Epithelial cell of proximal tubule (primary cell): ENCODE results near the gene GMEB2. TPM values are rescaled to one million over a fixed set of nuclear protein-coding genes. Genes with fewer than 3 reads are reported as not detected.

Source experiments
- DNase-seq: peaks from one replicate; pipeline ENCODE4 v3.0.0-alpha.2; 2011; ENCODE audit warnings: low read depth
- H3K4me3 ChIP-seq: 2 replicates; pipeline ENCODE4 v1.5.1; 2011; ENCODE audit warnings: low read depth, mild to moderate bottlenecking, low read length
- total RNA-seq: library from RNA; depleted of rRNA; stranded (reverse); fragments of >200 nt; gene quantifications from 2 replicates; pipeline ENCODE4 v1.2.3, GENCODE V29; 2015
- TF ChIP-seq, protein P1 (sequence below): conservative IDR thresholded peaks from 2 replicates; pipeline ENCODE4 v1.5.1; 2012; ENCODE audit warnings: low read depth, mild to moderate bottlenecking, low read length

The GMEB2 gene
- total RNA-seq, 1 donor from 2014 or later = 10.5 TPM

DNA sequence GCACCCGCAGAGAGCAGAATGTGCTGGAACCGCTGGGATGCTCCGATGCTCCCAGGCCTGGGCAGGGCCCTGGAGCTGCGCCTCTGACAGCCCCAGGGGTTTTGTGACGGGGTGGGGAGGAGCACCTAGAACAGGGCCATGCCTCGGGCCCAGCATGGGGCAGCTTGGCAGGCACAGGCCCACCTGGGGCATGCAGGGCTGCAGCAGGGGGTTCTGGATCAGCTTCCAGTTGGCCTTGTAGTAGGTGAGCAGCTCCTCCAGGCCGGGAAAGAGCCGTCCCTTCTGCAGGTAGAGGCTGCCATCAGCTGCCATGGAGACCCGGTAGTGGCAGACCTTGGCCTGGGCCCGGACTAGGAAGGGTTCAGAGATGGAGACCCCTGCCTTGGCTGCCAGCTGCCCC lies 83.8 kb downstream of the GMEB2 start:
- TF ChIP-seq, protein P1, sequence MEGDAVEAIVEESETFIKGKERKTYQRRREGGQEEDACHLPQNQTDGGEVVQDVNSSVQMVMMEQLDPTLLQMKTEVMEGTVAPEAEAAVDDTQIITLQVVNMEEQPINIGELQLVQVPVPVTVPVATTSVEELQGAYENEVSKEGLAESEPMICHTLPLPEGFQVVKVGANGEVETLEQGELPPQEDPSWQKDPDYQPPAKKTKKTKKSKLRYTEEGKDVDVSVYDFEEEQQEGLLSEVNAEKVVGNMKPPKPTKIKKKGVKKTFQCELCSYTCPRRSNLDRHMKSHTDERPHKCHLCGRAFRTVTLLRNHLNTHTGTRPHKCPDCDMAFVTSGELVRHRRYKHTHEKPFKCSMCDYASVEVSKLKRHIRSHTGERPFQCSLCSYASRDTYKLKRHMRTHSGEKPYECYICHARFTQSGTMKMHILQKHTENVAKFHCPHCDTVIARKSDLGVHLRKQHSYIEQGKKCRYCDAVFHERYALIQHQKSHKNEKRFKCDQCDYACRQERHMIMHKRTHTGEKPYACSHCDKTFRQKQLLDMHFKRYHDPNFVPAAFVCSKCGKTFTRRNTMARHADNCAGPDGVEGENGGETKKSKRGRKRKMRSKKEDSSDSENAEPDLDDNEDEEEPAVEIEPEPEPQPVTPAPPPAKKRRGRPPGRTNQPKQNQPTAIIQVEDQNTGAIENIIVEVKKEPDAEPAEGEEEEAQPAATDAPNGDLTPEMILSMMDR = no peak
- H3K4me3 ChIP-seq = no peak overlapping the region
- no peak for DNase-seq

DNA sequence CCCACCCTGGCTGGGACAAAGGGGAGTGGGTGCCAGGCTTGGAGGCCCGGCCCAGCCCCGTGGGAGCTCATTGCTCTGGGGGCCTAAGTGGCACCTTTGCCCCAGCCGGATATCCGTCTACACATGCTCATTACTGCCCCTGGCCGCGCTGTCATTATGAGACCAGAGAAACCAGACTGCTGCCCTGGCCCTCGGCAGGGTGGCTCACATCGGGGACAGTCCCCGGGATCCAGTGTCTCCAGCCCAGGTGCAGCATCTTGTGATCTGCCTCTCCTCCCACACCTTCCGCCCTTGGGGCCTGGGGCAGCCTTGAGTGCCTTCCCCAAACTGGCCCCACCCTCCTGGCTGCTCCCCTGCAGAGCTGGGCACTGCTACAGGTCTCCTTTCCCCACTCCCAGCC lies 84.2 kb downstream of the GMEB2 start:
- no peak overlapping the region for H3K4me3 ChIP-seq
- TF ChIP-seq, protein P1 = no peak
- DNase-seq = no peak

DNA sequence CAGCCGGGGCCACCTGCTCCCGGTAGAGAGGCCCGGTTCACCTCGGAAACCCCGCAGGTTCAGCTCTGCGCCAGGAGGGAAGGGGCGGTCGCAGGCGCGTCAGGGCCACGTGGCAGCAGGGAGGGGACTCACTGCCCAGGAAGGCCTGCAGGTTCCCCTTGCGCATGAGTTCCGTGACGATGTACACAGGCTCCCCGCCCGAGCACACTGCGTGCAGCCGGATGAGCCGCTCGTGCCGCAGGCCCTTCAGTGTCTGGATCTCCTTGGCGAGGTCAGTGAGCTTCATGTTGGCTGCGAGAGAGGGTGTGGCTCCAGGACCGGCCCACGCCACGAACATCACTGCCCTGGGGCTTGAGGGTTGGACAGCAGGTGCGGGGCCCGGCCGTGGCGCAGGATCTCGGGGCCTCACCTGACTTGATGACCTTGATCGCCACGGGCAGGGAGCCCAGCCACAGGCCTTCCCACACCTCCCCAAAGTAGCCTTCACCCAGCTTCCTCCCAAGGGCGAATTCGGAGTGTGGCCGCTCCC lies 84.8 kb downstream of the GMEB2 start:
- no peak overlapping the region for H3K4me3 ChIP-seq

GRCh38 chr20:63541371-63541770 lies 85.5 kb downstream of the GMEB2 start:
- TF ChIP-seq, protein P1 = no peak
- no peak for DNase-seq
- H3K4me3 ChIP-seq = no peak overlapping the region

More for the DNA sequence above, 84.8 kb downstream of the GMEB2 start:
- no peak for DNase-seq
- TF ChIP-seq, protein P1 = no peak

DNA sequence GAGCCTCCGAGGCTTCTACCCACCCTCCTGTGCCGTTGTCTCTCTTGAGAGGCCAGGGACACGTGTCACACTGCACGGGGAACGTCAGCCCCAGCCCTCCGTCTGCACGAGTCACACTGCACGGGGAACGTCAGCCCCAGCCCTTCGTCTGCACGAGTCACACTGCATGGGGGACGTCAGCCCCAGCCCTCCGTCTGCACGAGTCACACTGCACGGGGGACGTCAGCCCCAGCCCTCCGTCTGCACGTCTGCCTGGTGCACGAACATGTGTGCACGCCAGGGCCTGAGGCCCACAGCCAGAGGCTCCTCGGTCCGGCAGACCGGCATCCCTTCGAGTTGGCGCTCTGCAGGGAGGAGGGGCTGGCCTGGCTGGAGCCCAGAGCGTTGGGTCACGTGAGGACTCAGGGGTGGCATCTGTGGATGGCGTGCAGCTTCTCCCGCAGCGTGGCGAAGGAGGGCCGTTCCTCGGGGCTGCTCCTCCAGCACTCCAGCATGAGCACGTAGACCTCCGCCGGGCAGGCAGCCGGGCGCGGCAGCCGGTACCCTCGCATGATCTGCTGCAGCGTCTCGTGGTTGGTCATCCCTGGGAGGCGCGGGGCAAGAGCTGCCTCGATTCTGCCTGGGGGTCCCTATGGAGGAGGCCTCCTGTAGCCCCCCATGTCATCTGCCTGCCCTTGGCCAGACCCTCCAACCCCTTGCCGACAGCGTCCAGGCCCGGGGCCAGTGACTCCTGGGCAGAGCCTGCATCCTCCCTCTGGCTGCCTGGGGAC lies 86.3 kb downstream of the GMEB2 start:
- H3K4me3 ChIP-seq = no peak overlapping the region
- TF ChIP-seq, protein P1 = no peak
- DNase-seq = no peak

GRCh38 chr20:63539441-63540370 lies 87.2 kb downstream of the GMEB2 start:
- TF ChIP-seq, protein P1 = no peak
- DNase-seq = no peak
- H3K4me3 ChIP-seq = no peak overlapping the region
